SK-N-MC (cell line): Measurements from ENCODE around the gene NFIB.

Experiments
- EZH2 ChIP-seq: fragments of 200-600 bp; sonication (generic); IDR thresholded peaks from one replicate; pipeline ENCODE4 v1.6.1; 2017; ENCODE audit warnings: antibody characterized with exemption
- POLR2AphosphoS5 ChIP-seq: IDR thresholded peaks from 2 replicates; pipeline ENCODE4 v1.6.1; 2012; ENCODE audit warnings: mild to moderate bottlenecking, low read depth, low read length, borderline replicate concordance

GRCh38 chr9:14092344-14092743 is 221.6 kb downstream of the NFIB start:
- TF ChIP-seq EZH2 (no peak), POLR2AphosphoS5 (no peak)
